B cell (primary cell): ENCODE results near the gene SKOR1.

ENCODE experiments used
- EZH2 ChIP-seq: IDR thresholded peaks from 2 replicates; pipeline ENCODE4 v1.6.1; 2012; ENCODE audit warnings: borderline replicate concordance, low read depth, mild to moderate bottlenecking, moderate library complexity, low read length; ENCODE audit not compliant: insufficient read depth, poor library complexity, severe bottlenecking
- TF ChIP-seq, protein P1 (sequence below): fragments of 200-600 bp; IDR thresholded peaks from one replicate; pipeline ENCODE4 v1.8.0; 2022; ENCODE audit warnings: antibody characterized with exemption, mild to moderate bottlenecking

DNA sequence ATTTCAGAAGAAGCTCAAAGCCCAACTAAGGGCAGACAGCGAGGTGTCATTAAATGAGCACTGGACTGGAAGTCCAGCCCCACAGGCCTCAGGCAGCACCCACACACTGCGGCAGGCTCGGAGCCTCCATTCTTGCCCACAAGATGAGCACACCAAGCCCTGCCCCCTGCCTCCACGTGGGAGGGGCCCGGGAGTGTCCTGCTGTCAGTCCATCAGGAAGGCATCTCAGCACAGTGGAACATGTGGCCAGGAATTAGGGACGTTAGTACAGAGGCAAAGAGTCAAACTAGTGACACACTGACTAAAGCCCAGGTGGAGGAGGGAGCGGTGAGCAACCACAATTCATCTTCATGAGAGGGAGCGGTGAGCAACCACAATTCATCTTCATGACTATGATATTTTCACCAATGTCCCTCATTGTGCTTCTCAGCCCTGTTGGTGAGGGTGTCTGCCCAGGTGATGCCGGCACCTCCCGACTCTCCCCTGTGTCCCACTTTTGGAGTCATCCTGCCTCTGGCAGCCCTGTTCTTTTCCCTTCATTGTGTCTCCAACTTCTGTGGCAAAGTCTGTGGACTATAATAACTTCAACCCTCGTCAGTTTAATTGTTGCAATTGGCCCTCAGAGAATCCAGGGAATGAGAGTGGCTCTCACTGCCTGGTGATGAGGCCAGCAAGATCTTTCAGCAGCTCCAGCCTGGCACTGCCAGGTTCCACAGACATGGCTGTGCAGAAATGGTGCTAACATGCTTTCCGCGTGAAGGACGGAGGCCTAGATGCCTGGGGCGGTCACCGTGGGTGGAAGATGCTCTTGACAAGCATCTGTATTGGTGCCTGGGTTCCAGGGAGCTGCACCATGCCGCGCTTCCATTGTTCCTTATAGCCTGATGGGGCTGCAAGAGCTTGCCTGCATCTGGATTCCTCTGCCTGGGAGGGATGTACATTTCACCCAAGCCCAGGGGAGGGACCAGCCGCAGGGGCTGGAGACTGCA, 23.1 kb upstream of the SKOR1 start:
- TF ChIP-seq, protein P1, sequence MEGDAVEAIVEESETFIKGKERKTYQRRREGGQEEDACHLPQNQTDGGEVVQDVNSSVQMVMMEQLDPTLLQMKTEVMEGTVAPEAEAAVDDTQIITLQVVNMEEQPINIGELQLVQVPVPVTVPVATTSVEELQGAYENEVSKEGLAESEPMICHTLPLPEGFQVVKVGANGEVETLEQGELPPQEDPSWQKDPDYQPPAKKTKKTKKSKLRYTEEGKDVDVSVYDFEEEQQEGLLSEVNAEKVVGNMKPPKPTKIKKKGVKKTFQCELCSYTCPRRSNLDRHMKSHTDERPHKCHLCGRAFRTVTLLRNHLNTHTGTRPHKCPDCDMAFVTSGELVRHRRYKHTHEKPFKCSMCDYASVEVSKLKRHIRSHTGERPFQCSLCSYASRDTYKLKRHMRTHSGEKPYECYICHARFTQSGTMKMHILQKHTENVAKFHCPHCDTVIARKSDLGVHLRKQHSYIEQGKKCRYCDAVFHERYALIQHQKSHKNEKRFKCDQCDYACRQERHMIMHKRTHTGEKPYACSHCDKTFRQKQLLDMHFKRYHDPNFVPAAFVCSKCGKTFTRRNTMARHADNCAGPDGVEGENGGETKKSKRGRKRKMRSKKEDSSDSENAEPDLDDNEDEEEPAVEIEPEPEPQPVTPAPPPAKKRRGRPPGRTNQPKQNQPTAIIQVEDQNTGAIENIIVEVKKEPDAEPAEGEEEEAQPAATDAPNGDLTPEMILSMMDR: no peak
- no peak for TF ChIP-seq EZH2
